PC-3 (cell line): Measurements from ENCODE around the gene RXFP2.

Source experiments
- CTCF ChIP-seq: fragments of 300-600 bp; sonication (generic); conservative IDR thresholded peaks from 2 replicates; pipeline ENCODE4 v1.5.1; 2017; ENCODE audit warnings: antibody characterized with exemption, low read depth, mild to moderate bottlenecking, low read length
- EZH2 ChIP-seq: fragments of 300-600 bp; sonication (generic); IDR thresholded peaks from one replicate; pipeline ENCODE4 v1.6.1; 2017; ENCODE audit warnings: antibody characterized with exemption, mild to moderate bottlenecking, low read length; ENCODE audit not compliant: unreplicated experiment

GRCh38 chr13:31797154-31797775 lies 57.9 kb downstream of the RXFP2 start:
- TF ChIP-seq CTCF (peak; percentile 58), EZH2 (no peak)
